PFSK-1 (cell line): Measurements from ENCODE around the gene GALNT10.

Source experiments
- FOXP2 ChIP-seq: optimal IDR thresholded peaks from 2 replicates; pipeline ENCODE3; 2011; ENCODE audit warnings: borderline replicate concordance, control low read depth, inconsistent platforms; ENCODE audit not compliant: insufficient read depth; ENCODE audit errors: extremely low read length, extremely low read depth
- POLR2AphosphoS5 ChIP-seq: IDR thresholded peaks from 2 replicates; pipeline ENCODE4 v1.6.1; 2012; ENCODE audit warnings: low read depth, mild to moderate bottlenecking, control low read depth, low read length, moderate library complexity
- SIN3A ChIP-seq: IDR thresholded peaks from 2 replicates; pipeline ENCODE4 v1.6.1; 2012; ENCODE audit warnings: mild to moderate bottlenecking, low read length, moderate library complexity, borderline replicate concordance; ENCODE audit not compliant: insufficient read depth
- TAF1 ChIP-seq: IDR thresholded peaks from 2 replicates; pipeline ENCODE4 v1.6.1; 2012; ENCODE audit warnings: low read length, control low read depth, borderline replicate concordance; ENCODE audit not compliant: insufficient read depth
- TF ChIP-seq, protein P1 (sequence below), 2 experiments: IDR thresholded peaks; 2 replicates each; pipeline versions ENCODE4 v1.6.1 to v1.8.0; 2011 to 2012; ENCODE audit warnings: low read depth in 2 of 2, low read length in 2 of 2, control low read depth in 1 of 2, inconsistent platforms in 1 of 2, mild to moderate bottlenecking in 1 of 2, moderate library complexity in 1 of 2; ENCODE audit not compliant: insufficient read depth in 1 of 2

GALNT10 gene

DNA sequence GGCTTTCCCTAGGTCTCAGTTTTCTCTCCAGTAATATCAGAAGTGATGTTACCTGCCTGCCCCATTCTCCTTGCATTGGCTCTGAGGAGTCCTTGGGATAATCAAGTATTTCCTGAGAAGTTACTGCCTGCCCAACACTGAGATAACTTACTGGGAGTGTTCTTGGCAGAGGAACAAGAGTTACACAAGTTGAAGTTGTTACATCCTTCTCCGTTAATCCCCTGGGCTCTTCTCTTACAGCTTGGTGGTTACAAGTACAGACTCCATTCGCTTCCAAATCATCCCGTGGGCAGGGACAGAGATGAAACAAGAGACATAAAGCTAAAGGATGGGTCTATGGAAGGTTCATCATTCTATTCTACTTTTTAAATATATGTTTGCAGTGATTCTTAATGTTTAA lies 181.2 kb downstream of the GALNT10 start:
- TF ChIP-seq POLR2AphosphoS5 (no peak), SIN3A (no peak), FOXP2 (no peak), TAF1 (no peak)
- TF ChIP-seq, protein P1, sequence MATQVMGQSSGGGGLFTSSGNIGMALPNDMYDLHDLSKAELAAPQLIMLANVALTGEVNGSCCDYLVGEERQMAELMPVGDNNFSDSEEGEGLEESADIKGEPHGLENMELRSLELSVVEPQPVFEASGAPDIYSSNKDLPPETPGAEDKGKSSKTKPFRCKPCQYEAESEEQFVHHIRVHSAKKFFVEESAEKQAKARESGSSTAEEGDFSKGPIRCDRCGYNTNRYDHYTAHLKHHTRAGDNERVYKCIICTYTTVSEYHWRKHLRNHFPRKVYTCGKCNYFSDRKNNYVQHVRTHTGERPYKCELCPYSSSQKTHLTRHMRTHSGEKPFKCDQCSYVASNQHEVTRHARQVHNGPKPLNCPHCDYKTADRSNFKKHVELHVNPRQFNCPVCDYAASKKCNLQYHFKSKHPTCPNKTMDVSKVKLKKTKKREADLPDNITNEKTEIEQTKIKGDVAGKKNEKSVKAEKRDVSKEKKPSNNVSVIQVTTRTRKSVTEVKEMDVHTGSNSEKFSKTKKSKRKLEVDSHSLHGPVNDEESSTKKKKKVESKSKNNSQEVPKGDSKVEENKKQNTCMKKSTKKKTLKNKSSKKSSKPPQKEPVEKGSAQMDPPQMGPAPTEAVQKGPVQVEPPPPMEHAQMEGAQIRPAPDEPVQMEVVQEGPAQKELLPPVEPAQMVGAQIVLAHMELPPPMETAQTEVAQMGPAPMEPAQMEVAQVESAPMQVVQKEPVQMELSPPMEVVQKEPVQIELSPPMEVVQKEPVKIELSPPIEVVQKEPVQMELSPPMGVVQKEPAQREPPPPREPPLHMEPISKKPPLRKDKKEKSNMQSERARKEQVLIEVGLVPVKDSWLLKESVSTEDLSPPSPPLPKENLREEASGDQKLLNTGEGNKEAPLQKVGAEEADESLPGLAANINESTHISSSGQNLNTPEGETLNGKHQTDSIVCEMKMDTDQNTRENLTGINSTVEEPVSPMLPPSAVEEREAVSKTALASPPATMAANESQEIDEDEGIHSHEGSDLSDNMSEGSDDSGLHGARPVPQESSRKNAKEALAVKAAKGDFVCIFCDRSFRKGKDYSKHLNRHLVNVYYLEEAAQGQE (IDR thresholded peaks at IDR 0.05; ENCODE audit: insufficient read depth in 1 of 2, low read depth in 2 of 2, low read length in 2 of 2) = no peak

DNA sequence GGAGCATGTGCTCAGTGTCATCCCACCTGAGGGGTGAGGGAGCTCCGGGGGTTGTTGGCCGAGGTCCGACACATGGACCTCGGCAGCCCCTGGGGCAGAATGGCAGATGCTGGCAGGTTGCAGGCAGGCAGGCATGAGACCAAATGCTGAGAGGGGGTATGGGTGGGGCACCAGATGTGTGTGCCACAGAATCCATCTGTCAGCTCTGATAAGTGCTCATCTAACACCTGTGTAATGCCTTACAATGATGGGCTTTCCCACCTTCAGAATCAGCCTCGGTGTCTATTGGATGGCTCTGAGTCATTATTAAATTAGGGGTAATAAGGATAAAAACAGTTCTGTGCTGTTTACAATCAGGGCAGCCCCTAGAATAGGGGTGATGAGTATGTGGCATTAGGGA lies 182.1 kb downstream of the GALNT10 start:
- TF ChIP-seq, protein P1 (IDR thresholded peaks at IDR 0.05; ENCODE audit: insufficient read depth in 1 of 2, low read depth in 2 of 2, low read length in 2 of 2) = no peak

DNA sequence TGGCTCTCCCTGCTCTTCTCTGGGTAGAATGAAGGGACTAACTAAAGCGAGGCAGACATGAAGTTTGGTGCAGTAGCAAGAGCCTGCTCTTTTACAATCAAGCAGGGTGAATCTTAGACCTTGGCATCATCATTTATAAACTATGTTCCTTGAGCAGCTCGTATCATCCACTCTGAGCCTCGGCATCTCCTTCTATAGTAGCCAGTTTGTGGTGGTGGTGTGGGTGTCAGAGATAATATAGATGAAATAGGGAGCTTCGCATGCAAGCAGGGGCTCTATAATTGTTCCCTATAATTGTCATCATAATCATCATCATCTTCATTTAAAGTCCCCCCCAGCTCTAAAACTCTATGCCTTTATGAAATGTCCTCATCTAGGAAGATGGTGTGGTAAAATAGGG lies 182.8 kb downstream of the GALNT10 start:
- no peak for TF ChIP-seq SIN3A
- no peak for TF ChIP-seq FOXP2
- no peak for TF ChIP-seq POLR2AphosphoS5
- TF ChIP-seq, protein P1 (IDR thresholded peaks at IDR 0.05; ENCODE audit: insufficient read depth in 1 of 2, low read depth in 2 of 2, low read length in 2 of 2) = no peak
- TF ChIP-seq TAF1 = no peak

DNA sequence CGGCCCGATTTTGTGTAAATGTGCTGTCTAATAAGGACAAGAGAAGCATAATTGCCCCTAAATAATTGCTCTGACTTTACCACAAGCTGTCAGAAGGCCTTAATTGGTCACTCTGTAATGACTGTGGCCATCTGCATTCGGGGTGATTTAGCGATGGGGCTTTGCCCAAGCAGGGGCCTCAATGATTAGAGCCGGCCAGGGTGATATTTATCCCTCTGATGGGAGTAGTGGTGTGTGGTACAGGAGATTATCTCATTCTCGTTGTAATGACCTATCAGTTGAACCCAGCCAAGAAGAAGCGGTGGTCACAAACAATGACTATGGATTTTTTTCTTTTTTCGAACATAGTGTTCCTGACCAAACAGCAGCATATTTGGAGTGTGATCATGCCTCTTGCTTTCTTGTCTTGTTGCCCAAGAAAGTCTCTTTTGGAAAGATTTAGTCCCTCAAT lies 183.2 kb downstream of the GALNT10 start:
- TF ChIP-seq TAF1 = no peak
- TF ChIP-seq, protein P1 (IDR thresholded peaks at IDR 0.05; ENCODE audit: insufficient read depth in 1 of 2, low read depth in 2 of 2, low read length in 2 of 2) = no peak
- no peak for TF ChIP-seq SIN3A
- no peak for TF ChIP-seq POLR2AphosphoS5
- no peak for TF ChIP-seq FOXP2

DNA sequence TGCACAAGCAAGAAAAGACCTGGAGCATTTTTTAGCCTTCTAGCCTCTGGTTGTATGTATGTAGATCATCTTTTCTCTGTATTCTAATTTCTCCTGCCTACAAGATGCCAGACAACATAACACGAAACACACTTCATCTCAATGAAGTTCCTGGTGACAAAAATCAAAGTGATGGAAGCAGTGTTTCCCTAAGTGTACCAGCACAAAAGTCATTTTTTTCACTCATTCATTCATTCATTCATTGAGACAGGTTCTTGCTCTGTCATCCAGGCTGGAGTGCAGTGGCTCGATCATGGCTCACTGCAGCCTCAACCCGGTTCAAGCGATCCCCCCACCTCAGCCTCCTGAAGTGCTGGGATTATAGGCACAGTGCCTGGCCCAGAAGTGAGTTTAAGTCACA lies 183.7 kb downstream of the GALNT10 start:
- TF ChIP-seq POLR2AphosphoS5 (no peak), SIN3A (no peak), FOXP2 (no peak), TAF1 (no peak)
- TF ChIP-seq, protein P1 (IDR thresholded peaks at IDR 0.05; ENCODE audit: insufficient read depth in 1 of 2, low read depth in 2 of 2, low read length in 2 of 2) = no peak
